Keratinocyte (primary cell): Measurements from ENCODE around the gene AP5Z1. TPM values are rescaled to one million over a fixed set of nuclear protein-coding genes. Genes with fewer than 3 reads are reported as not detected.

Experiments
- DNase-seq: peaks from one replicate; pipeline ENCODE4 v3.0.0-alpha.2; 2011; ENCODE audit warnings: low read depth, missing footprints, low spot score
- FAIRE-seq: peaks from 2 replicates; lab custom pipeline; 2011; peaks lifted over from hg19 to GRCh38; lab: Jason Lieb, UNC
- H2AFZ ChIP-seq: 2 replicates; pipeline ENCODE4 v1.6.0; 2012; ENCODE audit warnings: low read length, control low read depth, inconsistent platforms; ENCODE audit not compliant: control insufficient read depth
- H3K27ac ChIP-seq: 2 replicates; pipeline ENCODE4 v1.5.1; 2011; ENCODE audit warnings: low read length; ENCODE audit not compliant: control insufficient read depth, insufficient read depth
- H3K27me3 ChIP-seq: 3 replicates; pipeline ENCODE4 v1.6.0; 2011; ENCODE audit warnings: low read length; ENCODE audit not compliant: control insufficient read depth, insufficient read depth; ENCODE audit errors: extremely low read depth
- H3K36me3 ChIP-seq, 2 experiments: 2 replicates in 1 of 2; 3 replicates in 1 of 2; pipeline ENCODE4 v1.5.1; 2011; ENCODE audit warnings: low read length in 2 of 2, mild to moderate bottlenecking in 1 of 2; ENCODE audit not compliant: control insufficient read depth in 2 of 2, insufficient read depth in 2 of 2; ENCODE audit errors: extremely low read depth in 1 of 2
- H3K4me1 ChIP-seq: 3 replicates; pipeline ENCODE4 v1.5.1; 2011; ENCODE audit warnings: low read length; ENCODE audit not compliant: control insufficient read depth, insufficient read depth; ENCODE audit errors: extremely low read depth
- H3K4me2 ChIP-seq: 3 replicates; pipeline ENCODE4 v1.6.0; 2011; ENCODE audit warnings: low read depth, low read length; ENCODE audit not compliant: control insufficient read depth, insufficient read depth; ENCODE audit errors: extremely low read depth
- H3K4me3 ChIP-seq, 3 experiments: fragments of 200-600 bp in 1 of 3; sonication (generic) in 1 of 3; 2 replicates in 2 of 3; 3 replicates in 1 of 3; pipeline ENCODE4 v1.5.1; 2011 to 2016; ENCODE audit warnings: low read length in 3 of 3, mild to moderate bottlenecking in 3 of 3, control low read depth in 2 of 3, inconsistent platforms in 1 of 3, low read depth in 1 of 3, mixed read lengths in 1 of 3, mixed run types in 1 of 3, moderate library complexity in 1 of 3; ENCODE audit not compliant: control insufficient read depth in 2 of 3, insufficient read depth in 2 of 3; ENCODE audit errors: extremely low read depth in 1 of 3
- H3K79me2 ChIP-seq: 2 replicates; pipeline ENCODE4 v1.6.0; 2012; ENCODE audit warnings: low read length; ENCODE audit not compliant: control insufficient read depth, insufficient read depth
- H3K9ac ChIP-seq: 3 replicates; pipeline ENCODE4 v1.6.0; 2011; ENCODE audit warnings: low read length; ENCODE audit not compliant: control insufficient read depth, insufficient read depth; ENCODE audit errors: extremely low read depth
- H3K9me1 ChIP-seq: 3 replicates; pipeline ENCODE4 v1.6.0; 2011; ENCODE audit warnings: low read length; ENCODE audit not compliant: control insufficient read depth, insufficient read depth; ENCODE audit errors: extremely low read depth
- H3K9me3 ChIP-seq: 2 replicates; pipeline ENCODE4 v1.5.1; 2012; ENCODE audit warnings: low read depth, low read length; ENCODE audit not compliant: control insufficient read depth
- H4K20me1 ChIP-seq: 3 replicates; pipeline ENCODE4 v1.6.0; 2011; ENCODE audit warnings: low read length; ENCODE audit not compliant: control insufficient read depth, insufficient read depth; ENCODE audit errors: extremely low read depth
- CTCF ChIP-seq, 3 experiments: IDR thresholded peaks in 1 of 3; conservative IDR thresholded peaks in 1 of 3; optimal IDR thresholded peaks in 1 of 3; 2 replicates in 2 of 3; 3 replicates in 1 of 3; pipeline versions ENCODE3 to v1.5.1; 2011; ENCODE audit warnings: low read length in 3 of 3, mild to moderate bottlenecking in 3 of 3, moderate library complexity in 2 of 3, control low read depth in 1 of 3, inconsistent platforms in 1 of 3; ENCODE audit not compliant: insufficient read depth in 2 of 3; ENCODE audit errors: extremely low read depth in 1 of 3
- EZH2 ChIP-seq: IDR thresholded peaks from one replicate; pipeline ENCODE4 v1.6.1; 2012; ENCODE audit warnings: inconsistent platforms, mild to moderate bottlenecking, low read length, moderate library complexity
- dilution Hi-C: fragments of 300-500 bp; cut with MboI; formaldehyde crosslinking; loops from one replicate; pipeline ENCODE4 v1.7.0; 2020; ENCODE audit warnings: low sequenced_read_pairs; ENCODE audit not compliant: extremely low pct_ligation_motif_present
- polyA plus RNA-seq, 5 experiments: library from polyadenylated mRNA; depleted of rRNA in 3 of 5; stranded (reverse) in 3 of 5; stranded (forward) in 1 of 5; unstranded in 1 of 5; fragments of >200 nt; gene quantifications; 1 replicate in 1 of 5; 2 replicates in 3 of 5; 3 replicates in 1 of 5; pipeline versions ENCODE4 v1.2.1 to v1.2.3, GENCODE V29; 2011 to 2012; ENCODE audit warnings: missing spikeins in 2 of 5, low read depth in 1 of 5, low replicate concordance in 1 of 5

Gene AP5Z1
- polyA plus RNA-seq, 1 donor (not counting 4 experiments of a cell fraction or from before 2014, with no cell fraction given) = 12.6 TPM

GRCh38 chr7:4834601-4835397 is 59.4 kb downstream of the AP5Z1 start:
- Histone ChIP-seq H4K20me1 (no peaks in the 10 kb centered on the region), H3K27me3 (no peaks in the 10 kb centered on the region), H3K79me2 (no peaks in the 10 kb centered on the region), H2AFZ (no peak overlapping the region), H3K9me3 (no peaks in the 10 kb centered on the region), H3K4me1 (no peaks in the 10 kb centered on the region), H3K36me3 (no peaks in the 10 kb centered on the region), H3K9ac (no peak overlapping the region), H3K4me2 (no peak overlapping the region), H3K27ac (no peak overlapping the region), H3K9me1 (no peaks in the 10 kb centered on the region), H3K4me3 (no peak overlapping the region)
- TF ChIP-seq CTCF (optimal IDR thresholded peaks at IDR 0.05 in 1 of 3, IDR thresholded peaks at IDR 0.05 in 1 of 3, conservative IDR thresholded peaks at IDR 0.05 in 1 of 3; ENCODE audit: extremely low read depth in 1 of 3, insufficient read depth in 2 of 3, low read length in 3 of 3) = no peak
- TF ChIP-seq EZH2 = no peak
- FAIRE-seq (no peak), DNase-seq (no peak)
- dilution Hi-C loops = no loop called here

DNA sequence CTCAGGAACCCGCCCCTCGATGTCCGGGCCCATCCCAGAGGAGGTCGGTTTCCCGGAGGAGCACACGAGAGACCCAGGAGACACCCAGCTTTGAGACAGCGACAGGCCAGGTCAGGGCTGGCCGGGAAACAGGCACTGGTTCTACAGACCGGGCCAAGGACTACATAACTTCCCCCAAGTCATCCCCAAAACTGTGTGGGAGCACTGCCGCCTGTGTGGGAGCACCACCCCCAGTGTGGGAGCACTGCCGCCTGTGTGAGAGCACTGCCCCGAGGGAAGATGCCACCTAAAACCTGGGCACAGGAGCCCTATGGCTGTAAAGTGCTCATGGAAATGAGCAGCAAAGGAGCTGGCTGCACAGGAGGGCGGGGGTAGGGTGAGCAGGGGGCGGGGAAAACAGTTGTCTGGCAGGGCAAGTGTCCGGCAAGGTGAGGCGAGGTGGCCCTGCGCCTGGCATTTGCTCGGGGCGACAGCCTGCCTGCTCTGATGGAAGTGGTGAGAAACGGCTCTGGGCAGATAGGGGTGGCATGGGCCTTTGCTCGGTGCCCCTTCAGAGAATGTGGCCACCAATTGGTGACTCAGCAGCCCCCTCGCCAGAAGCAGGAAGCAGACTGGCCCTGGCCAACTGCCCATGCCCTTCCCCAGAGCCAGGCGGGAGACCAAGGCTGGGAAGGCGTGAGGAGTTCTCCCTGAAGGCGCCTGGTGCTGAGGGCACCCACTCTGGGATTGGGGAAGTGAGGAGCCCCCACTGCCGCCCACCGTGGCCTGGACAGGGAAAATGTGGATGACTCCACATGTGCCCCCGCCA is 60.2 kb downstream of the AP5Z1 start:
- no peak for DNase-seq
- no peaks in the 10 kb centered on the region for H3K4me1 ChIP-seq
- no peak overlapping the region for H3K27ac ChIP-seq
- H4K20me1 ChIP-seq = no peaks in the 10 kb centered on the region
- H3K27me3 ChIP-seq = no peaks in the 10 kb centered on the region
- H3K4me3 ChIP-seq = no peak overlapping the region
- FAIRE-seq = no peak
- H3K36me3 ChIP-seq = no peaks in the 10 kb centered on the region
- TF ChIP-seq EZH2 (no peak), CTCF (optimal IDR thresholded peaks at IDR 0.05 in 1 of 3, IDR thresholded peaks at IDR 0.05 in 1 of 3, conservative IDR thresholded peaks at IDR 0.05 in 1 of 3; ENCODE audit: extremely low read depth in 1 of 3, insufficient read depth in 2 of 3, low read length in 3 of 3) (no peak)
- H3K4me2 ChIP-seq = no peak overlapping the region
- dilution Hi-C loops = no loop called here
- no peaks in the 10 kb centered on the region for H3K79me2 ChIP-seq
- no peaks in the 10 kb centered on the region for H3K9me3 ChIP-seq
- no peak overlapping the region for H2AFZ ChIP-seq
- no peak overlapping the region for H3K9ac ChIP-seq
- no peaks in the 10 kb centered on the region for H3K9me1 ChIP-seq
